COLO829 (cell line): ENCODE data around the gene CIAO3.
A peak's percentile ranks its signal among the peaks of the same experiment; 100 is the strongest.
"Not testable (repeated sequence)": the region's sequence is repeated elsewhere in the genome, so short reads cannot be mapped to it uniquely, and the experiment has no call there.

Experiments
- DNase-seq: peaks from one replicate; pipeline ENCODE4 v3.0.0; 2012; ENCODE audit warnings: low spot score

CIAO3 gene

DNA sequence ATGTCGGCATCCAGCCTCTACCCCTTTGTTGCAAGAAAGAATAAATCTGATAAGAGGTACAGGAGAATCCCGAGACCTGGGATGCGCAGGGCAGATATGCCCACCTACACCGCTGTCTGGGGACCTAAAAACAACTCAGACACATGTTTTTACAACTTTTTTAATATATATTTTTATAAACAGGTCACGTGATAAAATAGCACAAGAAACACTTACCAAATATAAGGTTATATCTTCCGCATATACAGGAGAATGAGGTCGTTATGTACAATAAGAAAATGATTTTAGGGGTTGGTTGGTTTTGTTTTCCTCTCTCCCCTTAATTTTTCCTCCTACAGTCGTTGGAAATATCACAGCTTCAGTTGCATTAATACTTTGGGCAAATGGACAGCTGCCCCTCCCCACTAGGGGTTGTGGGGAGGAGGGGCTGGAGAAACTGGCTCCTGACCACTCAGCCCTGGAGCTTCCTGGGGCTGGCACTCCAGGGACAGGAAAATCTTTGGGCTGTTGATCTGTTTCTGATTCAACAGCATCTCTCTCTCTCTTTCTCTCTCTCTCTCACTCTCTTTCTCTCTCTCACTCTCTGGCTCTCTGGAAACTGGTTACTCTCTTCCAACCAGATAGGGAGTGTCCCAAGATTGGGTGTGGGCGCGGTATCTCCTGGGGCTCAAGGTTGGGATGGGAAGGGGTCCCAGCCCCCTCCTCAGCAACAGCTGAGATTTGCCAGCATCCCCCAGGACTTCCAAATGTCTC lies 48.3 kb downstream of the CIAO3 start:
- no peak for DNase-seq

- DNase-seq, result not testable (repeated sequence)
Measured at GRCh38 chr16:691242-691641, 49.6 kb downstream of the CIAO3 start.

DNA sequence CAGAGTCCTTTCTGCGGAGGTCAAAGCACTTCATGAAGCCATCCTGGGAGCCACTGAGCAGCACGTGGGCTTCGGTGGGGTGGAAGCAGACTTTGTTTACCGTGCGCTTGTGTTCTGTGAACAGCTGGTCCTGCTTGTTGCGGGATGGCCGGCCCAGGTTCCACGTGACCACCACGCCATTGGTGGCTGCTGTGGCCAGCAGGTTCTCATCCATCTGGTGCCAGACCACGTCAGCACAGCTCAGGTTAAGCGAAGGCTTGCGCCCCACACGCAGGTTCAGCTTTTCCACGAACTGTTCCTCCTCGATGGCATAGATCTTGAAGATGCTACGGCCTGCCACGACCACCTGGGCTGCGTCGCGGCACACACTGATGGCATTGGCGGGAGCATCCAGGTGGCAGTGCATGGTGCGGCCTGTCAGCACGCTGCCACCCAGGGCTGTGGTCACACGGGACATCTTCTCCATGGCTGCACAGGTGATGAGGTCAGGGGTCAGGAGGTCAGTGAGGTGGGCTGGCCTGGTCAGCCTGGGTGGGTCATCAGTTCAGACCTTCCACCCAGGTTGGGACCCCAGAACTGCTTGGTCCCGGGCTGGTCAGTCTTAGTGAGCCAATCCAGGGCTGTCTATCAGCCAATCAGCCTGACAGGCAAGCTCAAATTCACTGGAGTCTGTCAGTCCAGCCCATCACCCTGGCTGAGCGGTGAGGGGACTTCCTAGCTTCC lies 51.5 kb downstream of the CIAO3 start:
- no peak for DNase-seq

- no peak for DNase-seq
Measured at GRCh38 chr16:687499-687898, 53.3 kb downstream of the CIAO3 start.

DNA sequence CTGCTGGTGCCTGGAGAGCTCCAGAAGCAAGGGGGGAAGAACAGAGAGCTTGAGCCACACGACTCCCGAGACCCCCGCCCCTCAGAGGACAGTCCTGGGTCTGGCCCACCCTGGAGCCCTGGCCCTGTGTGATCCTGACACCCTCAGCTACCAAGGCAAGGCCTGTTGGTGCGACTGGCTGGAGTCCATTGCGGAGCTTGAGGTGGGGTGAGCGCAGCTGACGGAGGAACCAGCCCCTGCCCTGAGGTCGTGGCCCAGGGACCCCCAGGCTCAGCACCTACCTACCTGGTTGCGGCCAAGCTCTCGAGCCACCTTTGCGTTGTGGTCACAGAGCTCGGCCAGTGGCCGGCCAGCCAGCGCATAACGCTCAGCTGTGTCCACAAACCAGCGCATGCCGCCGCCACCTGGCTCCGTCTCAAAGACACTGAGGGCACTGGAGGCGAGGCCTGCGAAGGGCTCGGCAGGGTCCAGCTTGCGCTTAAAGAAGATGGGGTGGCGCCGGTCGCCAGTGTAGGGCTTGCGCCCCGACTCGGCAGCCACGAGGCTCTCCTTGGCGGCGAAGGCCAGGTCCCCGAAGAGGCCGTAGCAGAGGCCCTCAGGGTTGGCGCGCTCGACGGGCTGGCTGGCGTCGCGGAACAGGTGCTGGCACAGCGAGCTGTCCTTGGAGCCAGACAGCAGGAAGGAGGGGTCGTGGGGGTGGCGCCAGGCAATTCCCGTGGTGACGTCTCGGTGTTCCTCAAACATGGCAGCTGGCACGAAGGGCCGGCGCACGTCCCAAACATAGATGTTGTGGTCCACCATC lies 54.1 kb downstream of the CIAO3 start:
- DNase-seq, result no peak

GRCh38 chr16:685967-686366 lies 54.8 kb downstream of the CIAO3 start:
- no peak for DNase-seq

GRCh38 chr16:684961-685696 lies 55.7 kb downstream of the CIAO3 start:
- DNase-seq, result no peak

DNA sequence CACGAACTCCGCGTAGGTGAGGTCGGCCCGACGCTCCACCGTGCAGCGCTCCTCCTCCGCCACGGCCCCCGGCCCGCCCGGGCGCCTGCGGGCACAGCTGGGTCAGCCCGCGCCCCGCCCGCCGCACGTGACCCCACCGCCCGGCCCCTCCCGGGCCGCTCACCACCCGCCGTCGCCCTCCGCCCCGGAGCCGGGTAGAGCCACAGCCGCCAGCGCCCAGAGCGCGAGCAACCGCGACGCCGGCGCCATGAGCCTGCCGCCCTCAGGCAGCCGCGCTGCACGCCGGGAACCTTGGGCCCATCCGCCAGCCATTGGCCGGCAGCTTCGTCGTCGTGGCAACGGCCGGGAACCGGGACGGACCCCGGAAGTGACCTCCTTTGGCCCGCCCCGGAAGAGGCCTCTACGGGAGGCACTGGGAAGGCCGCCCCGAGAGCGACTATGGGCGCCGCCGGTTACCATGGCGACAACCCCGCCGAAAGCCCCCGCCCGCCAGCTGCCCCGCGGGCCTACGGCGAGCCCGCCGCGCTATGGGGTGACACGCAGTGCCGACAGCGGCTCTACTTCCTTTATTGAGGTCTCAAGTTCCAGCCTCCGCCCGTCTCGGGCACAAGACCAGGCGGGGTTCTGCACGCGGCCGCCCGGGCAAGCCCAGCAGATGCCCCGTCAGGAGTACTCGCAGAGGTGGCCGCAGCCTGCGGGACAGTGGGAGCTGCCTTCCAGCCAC lies 56.6 kb downstream of the CIAO3 start, which contains the start of gene JMJD8:
Gene JMJD8, minus strand, starts transcription at position 264 of the 724 bp plus-strand sequence. Its CDS starts 15 bp downstream, at position 249.
- DNase-seq, result peak; percentile 94

DNA sequence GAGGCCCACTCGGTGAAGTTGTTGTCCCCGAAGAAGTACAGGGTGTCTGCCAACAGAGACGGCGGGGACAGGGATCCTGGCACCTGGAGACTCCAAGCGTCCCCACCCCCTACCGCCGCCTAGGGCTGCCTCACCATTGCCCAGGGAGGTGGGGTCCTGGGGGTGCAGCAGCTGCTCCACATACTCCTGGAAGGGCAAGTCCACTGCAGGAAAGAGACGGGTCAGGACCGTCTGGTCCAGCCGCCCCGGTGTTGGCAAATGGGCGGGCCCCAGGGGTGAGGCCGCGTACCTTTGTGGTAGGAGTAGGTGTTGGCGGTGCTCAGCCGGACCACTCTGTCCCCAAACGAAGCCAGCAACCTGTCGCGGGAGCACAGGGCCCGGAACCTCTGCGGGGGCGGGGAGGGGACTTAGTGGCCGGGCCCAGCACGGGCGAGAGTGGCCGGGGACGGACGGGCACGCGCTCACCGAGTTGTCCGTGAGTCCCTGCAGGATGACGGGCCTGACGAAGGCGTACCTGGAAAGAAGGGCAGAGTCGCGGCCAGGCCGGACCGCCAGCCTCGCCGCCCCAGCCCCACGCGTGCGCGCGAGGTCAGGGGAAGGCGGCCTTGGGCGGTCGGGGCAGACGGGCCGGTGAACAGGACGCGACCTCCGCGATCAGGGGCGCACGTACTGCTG lies 57.3 kb downstream of the CIAO3 start:
- no peak for DNase-seq

DNA sequence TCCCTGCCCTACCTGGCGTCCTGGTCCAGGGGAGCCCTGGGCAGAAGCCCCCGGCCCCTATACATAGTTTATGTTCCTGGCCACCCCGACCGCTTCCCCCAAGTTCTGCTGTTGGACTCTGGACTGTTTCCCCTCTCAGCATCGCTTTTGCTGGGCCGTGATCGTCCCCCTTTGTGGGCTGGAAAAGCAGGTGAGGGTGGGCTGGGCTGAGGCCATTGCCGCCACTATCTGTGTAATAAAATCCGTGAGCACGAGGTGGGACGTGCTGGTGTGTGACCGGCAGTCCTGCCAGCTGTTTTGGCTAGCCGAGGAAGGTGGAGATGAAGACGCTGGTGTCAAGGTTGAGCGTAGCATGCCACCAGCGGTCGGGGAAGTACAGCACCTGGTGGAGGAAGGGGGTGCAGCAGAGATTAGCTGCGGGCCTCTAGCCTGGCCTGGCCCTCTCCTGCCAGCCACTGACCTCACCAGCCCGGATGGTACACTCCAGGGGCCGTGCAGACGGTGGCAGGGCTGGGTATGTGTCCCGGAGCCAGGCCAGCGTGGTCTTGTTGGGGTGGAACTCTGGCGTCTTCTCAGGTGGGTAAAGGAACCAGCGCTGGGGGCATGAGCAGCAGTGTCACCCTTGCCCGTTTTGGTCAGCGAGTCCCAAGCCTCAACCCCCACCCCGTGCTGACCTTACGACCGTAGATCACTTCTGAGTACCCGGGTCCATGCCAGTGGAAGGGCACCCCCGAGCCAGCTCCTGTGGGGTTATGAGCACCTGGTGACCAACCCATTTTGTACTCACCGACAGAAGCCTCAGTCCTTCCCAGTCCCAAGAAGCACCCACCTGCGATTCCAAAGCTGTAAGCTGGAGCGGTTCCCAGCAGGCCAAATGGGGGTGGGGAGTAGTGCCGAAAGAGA lies 58.1 kb downstream of the CIAO3 start:
- DNase-seq, result no peak

DNA sequence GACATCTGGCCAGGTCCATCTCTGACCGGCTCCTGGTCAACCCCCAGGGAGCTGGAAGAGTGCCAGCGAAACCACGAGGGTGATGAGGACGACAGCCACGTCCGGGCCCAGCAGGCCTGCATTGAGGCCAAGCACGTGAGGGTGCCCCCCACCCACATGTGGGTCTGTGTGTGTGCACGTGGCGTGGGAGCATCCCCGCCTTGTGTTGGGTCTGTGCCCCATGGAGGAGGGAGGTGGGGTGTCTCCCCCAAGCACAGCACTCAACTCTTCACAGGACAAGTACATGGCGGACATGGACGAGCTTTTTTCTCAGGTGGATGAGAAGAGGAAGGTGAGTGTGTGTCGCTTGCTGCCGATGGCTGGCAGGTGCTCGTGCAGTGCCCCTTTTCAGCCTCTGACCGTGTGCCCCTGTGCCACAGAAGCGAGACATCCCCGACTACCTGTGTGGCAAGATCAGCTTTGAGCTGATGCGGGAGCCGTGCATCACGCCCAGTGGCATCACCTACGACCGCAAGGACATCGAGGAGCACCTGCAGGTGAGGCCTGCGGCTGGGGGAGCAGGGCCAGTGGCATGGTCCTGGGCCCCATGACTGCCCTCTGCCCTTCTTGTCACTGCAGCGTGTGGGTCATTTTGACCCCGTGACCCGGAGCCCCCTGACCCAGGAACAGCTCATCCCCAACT lies 58.9 kb downstream of the CIAO3 start:
- no peak for DNase-seq

DNA sequence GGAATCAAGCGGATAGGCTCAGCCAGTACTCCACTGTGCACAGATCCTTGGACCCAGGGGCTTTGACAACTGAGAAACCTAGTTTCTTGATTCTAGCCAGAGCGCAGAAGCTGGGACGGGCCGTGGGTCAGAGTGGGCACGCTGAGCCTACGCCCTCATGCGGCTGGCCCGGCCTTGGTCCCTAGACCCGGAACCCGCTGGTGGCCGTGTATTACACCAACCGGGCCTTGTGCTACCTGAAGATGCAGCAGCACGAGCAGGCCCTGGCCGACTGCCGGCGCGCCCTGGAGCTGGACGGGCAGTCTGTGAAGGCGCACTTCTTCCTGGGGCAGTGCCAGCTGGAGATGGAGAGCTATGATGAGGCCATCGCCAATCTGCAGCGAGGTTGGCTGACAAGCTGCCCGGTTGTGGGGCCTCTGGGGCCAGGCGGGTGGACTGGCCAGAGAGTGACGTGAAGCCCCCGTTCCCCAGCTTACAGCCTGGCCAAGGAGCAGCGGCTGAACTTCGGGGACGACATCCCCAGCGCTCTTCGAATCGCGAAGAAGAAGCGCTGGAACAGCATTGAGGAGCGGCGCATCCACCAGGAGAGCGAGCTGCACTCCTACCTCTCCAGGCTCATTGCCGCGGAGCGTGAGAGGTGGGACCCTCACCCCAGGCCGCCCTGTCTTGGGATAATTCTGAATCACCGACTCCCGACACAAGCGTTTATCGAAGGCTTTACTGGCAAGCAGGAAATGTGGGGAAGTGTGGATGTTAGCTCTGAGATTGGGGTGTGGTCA lies 59.6 kb downstream of the CIAO3 start:
- no peak for DNase-seq

DNA sequence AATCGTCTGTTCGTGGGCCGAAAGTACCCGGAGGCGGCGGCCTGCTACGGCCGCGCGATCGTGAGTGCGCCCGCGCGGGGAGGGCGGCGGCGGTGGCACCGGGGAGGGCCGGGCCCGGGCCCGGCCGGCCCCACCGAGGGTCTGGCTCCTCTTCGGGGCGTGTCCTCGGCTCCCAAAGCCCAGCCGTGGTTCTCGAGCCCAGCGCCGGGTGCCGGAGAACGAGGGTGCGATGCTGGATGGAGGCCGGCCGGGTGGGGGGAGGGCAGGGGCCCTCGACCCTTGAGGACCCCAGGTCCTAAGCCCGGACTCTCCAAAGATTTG lies 60.2 kb downstream of the CIAO3 start:
- no peak for DNase-seq

GRCh38 chr16:679814-680624 lies 60.8 kb downstream of the CIAO3 start, which contains the start of gene STUB1:
TSS of gene STUB1 (plus strand) at chr16:680410. CDS start at chr16:680526, 116 bp downstream.
- DNase-seq, result peak; percentile 67
